ENCODE results near the gene NRIP3. TPM values are rescaled to one million over a fixed set of nuclear protein-coding genes. Genes with fewer than 3 reads are reported as not detected.

NRIP3 gene
- total and polyA plus RNA-seq, 2 of the 13 experiments (the other 11 are each of a cell fraction or from before 2014, with no cell fraction given): 0.04 to 0.07 TPM

GRCh38 chr11:8985462-8985861, 18.3 kb downstream of the NRIP3 start (continued):
- TF ChIP-seq PRPF4 (IDR thresholded peaks at IDR 0.05; ENCODE audit: low read depth, low read length, poor library complexity, severe bottlenecking): no peak
- TF ChIP-seq SMAD9 (CRISPR knock-in tag; IDR thresholded peaks at IDR 0.05): no peak
- no peak for TF ChIP-seq FOXP1 (IDR thresholded peaks at IDR 0.05)
- TF ChIP-seq FOXP1 (CRISPR knock-in tag; IDR thresholded peaks at IDR 0.05): peak; percentile 25; the same call in 1 of the 2 replicates
- no peak for TF ChIP-seq ELF1 (CRISPR knock-in tag; IDR thresholded peaks at IDR 0.05)
- TF ChIP-seq POLR2A (IDR thresholded peaks at IDR 0.05; ENCODE audit: insufficient read depth in 1 of 2, low read depth in 2 of 2, low read length in 2 of 2): no peak
- no peak for TF ChIP-seq RFXAP (CRISPR knock-in tag; IDR thresholded peaks at IDR 0.05; ENCODE audit: borderline replicate concordance)
- TF ChIP-seq ZFAT (CRISPR knock-in tag; conservative IDR thresholded peaks at IDR 0.05): no peak
- no peak for TF ChIP-seq CENPX (CRISPR knock-in tag; IDR thresholded peaks at IDR 0.05)
- no peak for TF ChIP-seq FLYWCH1 (CRISPR knock-in tag; IDR thresholded peaks at IDR 0.05)
- TF ChIP-seq FOXA3 (CRISPR knock-in tag; IDR thresholded peaks at IDR 0.05): peak; percentile 79
- no peak for TF ChIP-seq ZFP36 (IDR thresholded peaks at IDR 0.05; ENCODE audit: borderline replicate concordance, low read depth, low read length, partially characterized antibody)
- TF ChIP-seq SP140L (CRISPR knock-in tag; IDR thresholded peaks at IDR 0.05; ENCODE audit: borderline replicate concordance): no peak
- no peak for TF ChIP-seq BRF2 (CRISPR knock-in tag; IDR thresholded peaks at IDR 0.05)
- no peak for TF ChIP-seq PITX1 (CRISPR knock-in tag; IDR thresholded peaks at IDR 0.05)

- Histone ChIP-seq H3K36me3 (replicated peaks in 1 of 2; ENCODE audit: control insufficient read depth in 1 of 2, insufficient read depth in 2 of 2, low read length in 2 of 2) (no peaks in the 10 kb centered on the region), H3K79me2 (ENCODE audit: insufficient read depth, low read length) (no peaks in the 10 kb centered on the region), H3K27me3 (ENCODE audit: control insufficient read depth in 1 of 2, insufficient read depth in 2 of 2, low read length in 2 of 2) (peaks cover 0 to 7% of the 10 kb centered on the region in 2 experiments; a peak in 1 of 5 replicates), H3K9me3 (ENCODE audit: low read length) (no peaks in the 10 kb centered on the region), H3K9ac (ENCODE audit: insufficient read depth, low read depth, low read length) (no peak overlapping the region), H3K4me2 (ENCODE audit: low read depth, low read length) (no peak overlapping the region), H3K4me1 (ENCODE audit: insufficient read depth, low read length) (peaks cover 30% of the 10 kb centered on the region), H3K27ac (ENCODE audit: extremely low read length, insufficient read depth, low read length) (no peak overlapping the region), H3K4me3 (replicated peaks in 1 of 3; ENCODE audit: insufficient read depth in 1 of 3, low read depth in 2 of 3, low read length in 3 of 3) (no peak overlapping the region), H2AFZ (ENCODE audit: low read length) (no peak overlapping the region), H4K20me1 (ENCODE audit: insufficient read depth, low read length) (no peaks in the 10 kb centered on the region)
- ChIA-PET CTCF (ENCODE audit: low intra/inter-chr PET ratio, low total read pairs) (no interaction called here), POLR2A (no interaction called here)
- ATAC-seq (no peak), FAIRE-seq (no peak), DNase-seq (ENCODE audit: low spot score) (no peak)
- BruUV-seq (replicated peaks): no TSS peak
- intact Hi-C loops (cut with micrococcal nuclease; ENCODE audit: unreplicated experiment): no loop called here
- 62% methylated on average over 2 of the region's 2 CpGs for WGBS (ENCODE audit: low lambda C conversion rate)
- in situ Hi-C loops (cut with HindIII; ENCODE audit: extremely low pct_ligation_motif_present, low pct_unique_long_range_greater_than_20kb): no loop called here
- no peak for TF ChIP-seq TAF15 (IDR thresholded peaks at IDR 0.05; ENCODE audit: low read depth, low read length, poor library complexity, severe bottlenecking)
- TF ChIP-seq POLR2AphosphoS5 (IDR thresholded peaks at IDR 0.05; ENCODE audit: low read depth, low read length): no peak
- no peak for TF ChIP-seq AGO1 (IDR thresholded peaks at IDR 0.05; ENCODE audit: low read depth, low read length, poor library complexity, severe bottlenecking)
- no peak for TF ChIP-seq ERF (CRISPR knock-in tag; IDR thresholded peaks at IDR 0.05)
- TF ChIP-seq ZNF3 (CRISPR knock-in tag; IDR thresholded peaks at IDR 0.05): no peak
- TF ChIP-seq SALL2 (CRISPR knock-in tag; IDR thresholded peaks at IDR 0.05): no peak
- no peak for TF ChIP-seq GATAD2A (CRISPR knock-in tag; IDR thresholded peaks at IDR 0.05)
- TF ChIP-seq KDM3A (CRISPR knock-in tag; IDR thresholded peaks at IDR 0.05; ENCODE audit: low read depth): no peak
- TF ChIP-seq MTF2 (CRISPR knock-in tag; IDR thresholded peaks at IDR 0.05; ENCODE audit: borderline replicate concordance): no peak
- TF ChIP-seq CHCHD3 (CRISPR knock-in tag; IDR thresholded peaks at IDR 0.05): no peak
- TF ChIP-seq ZNF652 (CRISPR knock-in tag; IDR thresholded peaks at IDR 0.05; ENCODE audit: borderline replicate concordance, low read depth): no peak
- TF ChIP-seq ZNF703 (CRISPR knock-in tag; IDR thresholded peaks at IDR 0.05; ENCODE audit: borderline replicate concordance): no peak
- no peak for TF ChIP-seq AGO2 (optimal IDR thresholded peaks at IDR 0.05; ENCODE audit: low read depth, low read length)
- no peak for TF ChIP-seq ZNF674 (CRISPR knock-in tag; IDR thresholded peaks at IDR 0.05; ENCODE audit: low read depth)
Measured at GRCh38 chr11:8983552-8983951, 20.2 kb downstream of the NRIP3 start.
